HEK293T (cell line): Measurements from ENCODE around the gene GBE1.

Experiments used
- BHLHE40 ChIP-seq: fragments of 450-650 bp; IDR thresholded peaks from 2 replicates; pipeline ENCODE4 v1.6.1; 2016; ENCODE audit warnings: mild to moderate bottlenecking, moderate library complexity, borderline replicate concordance
- FOXA1 ChIP-seq: fragments of 450-650 bp; IDR thresholded peaks from 2 replicates; pipeline ENCODE4 v1.6.1; 2016; ENCODE audit warnings: mild to moderate bottlenecking
- FOXM1 ChIP-seq: fragments of 450-650 bp; IDR thresholded peaks from 2 replicates; pipeline ENCODE4 v1.6.1; 2017; ENCODE audit warnings: mild to moderate bottlenecking, borderline replicate concordance
- HDGF ChIP-seq: fragments of 450-650 bp; IDR thresholded peaks from 2 replicates; pipeline ENCODE4 v1.6.1; 2017; ENCODE audit warnings: antibody characterized with exemption, borderline replicate concordance
- NFRKB ChIP-seq: fragments of 450-650 bp; IDR thresholded peaks from 2 replicates; pipeline ENCODE4 v1.6.1; 2016; ENCODE audit warnings: mild to moderate bottlenecking, moderate library complexity
- SUZ12 ChIP-seq: fragments of 450-650 bp; IDR thresholded peaks from 2 replicates; pipeline ENCODE4 v1.6.1; 2016; ENCODE audit warnings: mild to moderate bottlenecking
- ZNF384 ChIP-seq: fragments of 450-650 bp; IDR thresholded peaks from 2 replicates; pipeline ENCODE4 v1.6.1; 2016
- TF ChIP-seq, protein P1 (sequence below): fragments of 450-650 bp; IDR thresholded peaks from 2 replicates; pipeline ENCODE4 v1.6.1; 2016

GRCh38 chr3:81643721-81644120 lies 117.7 kb downstream of the GBE1 start:
- no peak for TF ChIP-seq FOXA1
- TF ChIP-seq BHLHE40 = no peak
- TF ChIP-seq ZNF384 = no peak
- TF ChIP-seq FOXM1 = no peak
- TF ChIP-seq NFRKB = no peak
- TF ChIP-seq, protein P1, sequence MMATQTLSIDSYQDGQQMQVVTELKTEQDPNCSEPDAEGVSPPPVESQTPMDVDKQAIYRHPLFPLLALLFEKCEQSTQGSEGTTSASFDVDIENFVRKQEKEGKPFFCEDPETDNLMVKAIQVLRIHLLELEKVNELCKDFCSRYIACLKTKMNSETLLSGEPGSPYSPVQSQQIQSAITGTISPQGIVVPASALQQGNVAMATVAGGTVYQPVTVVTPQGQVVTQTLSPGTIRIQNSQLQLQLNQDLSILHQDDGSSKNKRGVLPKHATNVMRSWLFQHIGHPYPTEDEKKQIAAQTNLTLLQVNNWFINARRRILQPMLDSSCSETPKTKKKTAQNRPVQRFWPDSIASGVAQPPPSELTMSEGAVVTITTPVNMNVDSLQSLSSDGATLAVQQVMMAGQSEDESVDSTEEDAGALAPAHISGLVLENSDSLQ = no peak
- no peak for TF ChIP-seq SUZ12
- no peak for TF ChIP-seq HDGF
